OCI-LY1 (cell line): ENCODE data around the gene HCRTR1.

Experiments used
- H2AFZ ChIP-seq: fragments of 200-600 bp; sonication (generic), shearing (Covaris generic); 2 replicates; pipeline ENCODE4 v1.6.0; 2014; ENCODE audit warnings: antibody characterized with exemption, mild to moderate bottlenecking, low read length
- H3F3A ChIP-seq: fragments of 200-600 bp; sonication (generic), shearing (Covaris generic); 2 replicates; pipeline ENCODE4 v1.6.0; 2014; ENCODE audit warnings: mild to moderate bottlenecking, antibody characterized with exemption, low read length, moderate library complexity; ENCODE audit not compliant: insufficient read depth
- H3K27ac ChIP-seq: fragments of 200-600 bp; sonication (generic); 2 replicates; pipeline ENCODE4 v1.5.1; 2014; ENCODE audit warnings: low read length, mixed run types, mild to moderate bottlenecking, low read depth; ENCODE audit not compliant: poor library complexity, severe bottlenecking
- H3K27me3 ChIP-seq: fragments of 200-600 bp; sonication (generic); 2 replicates; pipeline ENCODE4 v1.6.0; 2014; ENCODE audit warnings: antibody characterized with exemption, mild to moderate bottlenecking, low read length, moderate library complexity; ENCODE audit not compliant: insufficient read depth
- H3K36me3 ChIP-seq: fragments of 200-600 bp; sonication (generic); 2 replicates; pipeline ENCODE4 v1.6.1; 2014; ENCODE audit warnings: mild to moderate bottlenecking, antibody characterized with exemption, low read length, moderate library complexity, mixed read lengths; ENCODE audit not compliant: insufficient read depth
- H3K4me1 ChIP-seq: fragments of 200-600 bp; sonication (generic); 2 replicates; pipeline ENCODE4 v1.5.1; 2014; ENCODE audit warnings: mild to moderate bottlenecking, low read length, moderate library complexity; ENCODE audit not compliant: insufficient read depth, severe bottlenecking
- H3K4me2 ChIP-seq: fragments of 200-600 bp; sonication (generic), shearing (Covaris generic); 2 replicates; pipeline ENCODE4 v1.6.1; 2014; ENCODE audit warnings: low read length
- H3K4me3 ChIP-seq: fragments of 200-600 bp; sonication (generic); 2 replicates; pipeline ENCODE4 v1.5.1; 2014; ENCODE audit warnings: low read length, low read depth, mild to moderate bottlenecking, mixed read lengths; ENCODE audit not compliant: poor library complexity, severe bottlenecking
- H3K79me2 ChIP-seq: fragments of 200-600 bp; shearing (Covaris generic); 2 replicates; pipeline ENCODE4 v1.6.1; 2016; ENCODE audit warnings: mixed run types, low read length, mixed read lengths; ENCODE audit not compliant: insufficient read depth
- H3K9ac ChIP-seq: fragments of 200-600 bp; sonication (generic), shearing (Covaris generic); 2 replicates; pipeline ENCODE4 v1.6.1; 2014; ENCODE audit warnings: mild to moderate bottlenecking, low read length, mixed read lengths
- H3K9me2 ChIP-seq: fragments of 200-600 bp; sonication (generic), shearing (Covaris generic); 2 replicates; pipeline ENCODE4 v1.6.1; 2014; ENCODE audit warnings: low read depth, mild to moderate bottlenecking, low read length, mixed read lengths
- H3K9me3 ChIP-seq: fragments of 200-600 bp; shearing (Covaris generic); 2 replicates; pipeline ENCODE4 v1.6.1; 2014; ENCODE audit warnings: low read length, mixed read lengths
- H4K20me1 ChIP-seq: fragments of 200-600 bp; sonication (generic), shearing (Covaris generic); 2 replicates; pipeline ENCODE4 v1.6.0; 2016; ENCODE audit warnings: mild to moderate bottlenecking, low read length; ENCODE audit not compliant: insufficient read depth
- EZH2 ChIP-seq: fragments of 200-600 bp; sonication (generic), shearing (Covaris generic); IDR thresholded peaks from 2 replicates; pipeline ENCODE4 v1.8.0; 2017; ENCODE audit warnings: borderline replicate concordance, mixed run types, mild to moderate bottlenecking, antibody characterized with exemption, low read length, moderate library complexity, mixed read lengths
- TF ChIP-seq, protein P1 (sequence below): fragments of 200-600 bp; sonication (generic), shearing (Covaris generic); IDR thresholded peaks from 2 replicates; pipeline ENCODE4 v1.5.1; 2017; ENCODE audit warnings: mild to moderate bottlenecking, antibody characterized with exemption, low read length, moderate library complexity, mixed read lengths

Gene HCRTR1

DNA sequence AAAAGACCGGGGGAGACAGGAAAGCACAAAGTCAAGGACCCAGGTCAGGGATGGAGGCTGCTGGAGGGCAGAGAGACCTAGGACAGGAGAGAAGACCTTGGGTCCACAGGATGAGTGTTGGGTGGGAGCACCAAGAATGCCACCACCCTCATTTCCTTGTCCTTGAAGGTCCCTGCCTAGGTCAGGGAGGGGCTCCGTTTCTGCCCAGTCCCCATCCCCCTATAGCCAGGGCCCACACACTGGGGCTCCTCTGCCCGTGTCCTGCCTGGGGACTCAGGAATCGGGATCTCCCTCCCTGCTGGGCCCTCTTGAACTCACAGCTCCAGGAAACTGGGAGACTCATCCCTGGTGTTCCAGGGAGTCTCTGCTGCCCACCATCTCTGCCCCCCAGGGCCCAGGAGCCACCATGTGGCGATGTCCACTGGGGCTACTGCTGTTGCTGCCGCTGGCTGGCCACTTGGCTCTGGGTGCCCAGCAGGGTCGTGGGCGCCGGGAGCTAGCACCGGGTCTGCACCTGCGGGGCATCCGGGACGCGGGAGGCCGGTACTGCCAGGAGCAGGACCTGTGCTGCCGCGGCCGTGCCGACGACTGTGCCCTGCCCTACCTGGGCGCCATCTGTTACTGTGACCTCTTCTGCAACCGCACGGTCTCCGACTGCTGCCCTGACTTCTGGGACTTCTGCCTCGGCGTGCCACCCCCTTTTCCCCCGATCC is 40.6 kb upstream of the HCRTR1 start:
- Histone ChIP-seq H3K4me3 (no peak overlapping the region), H3K9me2 (no peaks in the 10 kb centered on the region), H3K36me3 (no peaks in the 10 kb centered on the region), H3K79me2 (no peaks in the 10 kb centered on the region), H2AFZ (no peak overlapping the region), H3K9ac (no peak overlapping the region), H3K27me3 (no peaks in the 10 kb centered on the region), H3F3A (no peaks in the 10 kb centered on the region), H3K4me1 (no peaks in the 10 kb centered on the region), H3K9me3 (no peaks in the 10 kb centered on the region), H3K4me2 (no peak overlapping the region), H3K27ac (no peak overlapping the region), H4K20me1 (no peaks in the 10 kb centered on the region)
- TF ChIP-seq EZH2, result no peak
- TF ChIP-seq, protein P1, sequence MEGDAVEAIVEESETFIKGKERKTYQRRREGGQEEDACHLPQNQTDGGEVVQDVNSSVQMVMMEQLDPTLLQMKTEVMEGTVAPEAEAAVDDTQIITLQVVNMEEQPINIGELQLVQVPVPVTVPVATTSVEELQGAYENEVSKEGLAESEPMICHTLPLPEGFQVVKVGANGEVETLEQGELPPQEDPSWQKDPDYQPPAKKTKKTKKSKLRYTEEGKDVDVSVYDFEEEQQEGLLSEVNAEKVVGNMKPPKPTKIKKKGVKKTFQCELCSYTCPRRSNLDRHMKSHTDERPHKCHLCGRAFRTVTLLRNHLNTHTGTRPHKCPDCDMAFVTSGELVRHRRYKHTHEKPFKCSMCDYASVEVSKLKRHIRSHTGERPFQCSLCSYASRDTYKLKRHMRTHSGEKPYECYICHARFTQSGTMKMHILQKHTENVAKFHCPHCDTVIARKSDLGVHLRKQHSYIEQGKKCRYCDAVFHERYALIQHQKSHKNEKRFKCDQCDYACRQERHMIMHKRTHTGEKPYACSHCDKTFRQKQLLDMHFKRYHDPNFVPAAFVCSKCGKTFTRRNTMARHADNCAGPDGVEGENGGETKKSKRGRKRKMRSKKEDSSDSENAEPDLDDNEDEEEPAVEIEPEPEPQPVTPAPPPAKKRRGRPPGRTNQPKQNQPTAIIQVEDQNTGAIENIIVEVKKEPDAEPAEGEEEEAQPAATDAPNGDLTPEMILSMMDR, result no peak

DNA sequence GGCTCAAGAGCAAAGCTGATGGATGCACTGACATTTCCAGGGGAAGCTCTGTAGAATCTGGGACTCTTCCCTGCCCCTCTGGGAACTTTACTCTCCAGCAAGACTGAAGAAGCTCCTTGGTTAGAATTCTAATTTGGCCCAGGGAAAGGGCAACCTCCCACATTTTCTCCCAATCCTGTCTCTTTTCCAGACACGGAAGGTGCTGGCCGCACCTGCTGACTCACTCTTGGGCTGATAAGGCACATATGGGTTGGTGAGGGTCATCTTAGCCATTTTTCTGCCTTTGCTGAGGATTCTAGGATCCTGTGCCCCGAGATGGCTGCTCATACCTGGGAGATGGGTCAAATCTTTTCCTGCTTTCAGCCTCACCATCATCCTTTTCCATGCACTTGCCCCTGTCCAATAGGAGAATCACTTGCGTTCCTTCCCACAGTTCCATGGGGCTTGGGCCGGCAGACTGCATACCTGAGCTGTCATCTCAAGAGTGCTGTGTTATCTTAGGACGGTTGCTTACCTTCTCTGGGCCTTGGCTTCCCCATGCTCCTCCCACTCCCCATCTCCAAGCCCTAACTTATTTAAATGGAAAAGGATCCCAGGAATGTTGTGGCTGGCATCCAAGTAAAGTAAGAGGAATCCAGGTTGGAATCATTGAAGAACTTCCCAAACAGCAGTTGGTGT is 39.8 kb upstream of the HCRTR1 start:
- no peak for TF ChIP-seq EZH2
- TF ChIP-seq, protein P1, result no peak
- no peak overlapping the region for H3K27ac ChIP-seq
- H3K4me1 ChIP-seq, result no peaks in the 10 kb centered on the region
- H3K9me2 ChIP-seq, result no peaks in the 10 kb centered on the region
- no peaks in the 10 kb centered on the region for H3F3A ChIP-seq
- H3K9me3 ChIP-seq, result no peaks in the 10 kb centered on the region
- no peak overlapping the region for H3K4me2 ChIP-seq
- no peaks in the 10 kb centered on the region for H3K36me3 ChIP-seq
- H3K4me3 ChIP-seq, result no peak overlapping the region
- no peaks in the 10 kb centered on the region for H3K79me2 ChIP-seq
- no peaks in the 10 kb centered on the region for H3K27me3 ChIP-seq
- H4K20me1 ChIP-seq, result no peaks in the 10 kb centered on the region
- H3K9ac ChIP-seq, result no peak overlapping the region
- no peak overlapping the region for H2AFZ ChIP-seq

DNA sequence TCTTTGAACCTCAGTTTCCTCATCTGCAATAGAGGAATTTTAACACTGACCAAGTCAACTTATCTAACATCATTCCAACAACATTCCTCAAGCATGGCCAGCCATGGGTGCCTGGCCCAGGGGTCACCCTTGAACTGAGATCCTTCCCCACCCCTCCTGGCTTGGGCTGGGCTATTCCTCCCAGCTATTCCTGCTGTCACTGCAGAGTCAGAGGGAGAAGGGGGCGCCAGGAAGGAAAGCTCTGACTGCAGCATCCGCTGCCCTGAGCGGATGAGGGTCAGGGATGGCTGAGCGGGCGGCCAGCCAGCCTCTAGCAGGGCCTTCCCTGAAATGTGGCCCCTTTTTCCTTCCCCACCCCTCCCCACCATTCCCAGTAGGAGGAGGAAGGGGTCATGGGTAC is 38.1 kb upstream of the HCRTR1 start:
- Histone ChIP-seq H3K36me3 (no peaks in the 10 kb centered on the region), H3K79me2 (no peaks in the 10 kb centered on the region), H3K4me2 (no peak overlapping the region)

More for the DNA sequence above, 38.1 kb upstream of the HCRTR1 start:
- no peaks in the 10 kb centered on the region for H3K27me3 ChIP-seq
- no peak overlapping the region for H3K9ac ChIP-seq
- no peak overlapping the region for H3K4me3 ChIP-seq
- no peak overlapping the region for H3K27ac ChIP-seq
- H2AFZ ChIP-seq, result no peak overlapping the region
- H3K4me1 ChIP-seq, result no peaks in the 10 kb centered on the region
- H4K20me1 ChIP-seq, result no peaks in the 10 kb centered on the region
- TF ChIP-seq EZH2, result no peak
- TF ChIP-seq, protein P1, result no peak
- H3K9me3 ChIP-seq, result no peaks in the 10 kb centered on the region
- no peaks in the 10 kb centered on the region for H3F3A ChIP-seq
- no peaks in the 10 kb centered on the region for H3K9me2 ChIP-seq
